Activated CD8-positive, alpha-beta memory T cell treated with anti-CD3 and anti-CD28 coated beads, Interleukin-2, amount 50 U/mL, for 1 hour (primary cell): ENCODE data around the gene IL20RB.

Source experiments
- DNase-seq: peaks from one replicate; pipeline ENCODE4 v3.0.0-alpha.2; 2020; ENCODE audit errors: extremely low read depth

Gene IL20RB, protein sequence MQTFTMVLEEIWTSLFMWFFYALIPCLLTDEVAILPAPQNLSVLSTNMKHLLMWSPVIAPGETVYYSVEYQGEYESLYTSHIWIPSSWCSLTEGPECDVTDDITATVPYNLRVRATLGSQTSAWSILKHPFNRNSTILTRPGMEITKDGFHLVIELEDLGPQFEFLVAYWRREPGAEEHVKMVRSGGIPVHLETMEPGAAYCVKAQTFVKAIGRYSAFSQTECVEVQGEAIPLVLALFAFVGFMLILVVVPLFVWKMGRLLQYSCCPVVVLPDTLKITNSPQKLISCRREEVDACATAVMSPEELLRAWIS

DNA sequence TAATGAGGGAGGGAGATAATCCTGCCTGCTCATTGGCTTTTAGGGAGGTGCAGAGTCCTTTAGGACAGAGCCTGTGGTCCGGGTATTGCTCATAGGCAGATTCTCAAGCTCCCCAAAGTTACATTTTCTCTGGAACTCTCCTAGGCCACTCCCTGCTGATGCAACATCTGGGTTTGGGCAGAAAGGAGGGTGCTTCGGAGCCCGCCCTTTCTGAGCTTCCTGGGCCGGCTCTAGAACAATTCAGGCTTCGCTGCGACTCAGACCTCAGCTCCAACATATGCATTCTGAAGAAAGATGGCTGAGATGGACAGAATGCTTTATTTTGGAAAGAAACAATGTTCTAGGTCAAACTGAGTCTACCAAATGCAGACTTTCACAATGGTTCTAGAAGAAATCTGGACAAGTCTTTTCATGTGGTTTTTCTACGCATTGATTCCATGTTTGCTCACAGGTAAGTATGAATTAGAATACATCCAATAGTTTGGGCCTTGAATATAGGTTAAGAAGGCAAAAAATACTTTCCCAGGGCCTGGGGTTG is at the start of gene IL20RB:
Gene IL20RB (plus strand): TSS at position 233 of the 538 bp plus-strand sequence. CDS start 131 bp downstream, at position 364.
- DNase-seq: no peak

DNA sequence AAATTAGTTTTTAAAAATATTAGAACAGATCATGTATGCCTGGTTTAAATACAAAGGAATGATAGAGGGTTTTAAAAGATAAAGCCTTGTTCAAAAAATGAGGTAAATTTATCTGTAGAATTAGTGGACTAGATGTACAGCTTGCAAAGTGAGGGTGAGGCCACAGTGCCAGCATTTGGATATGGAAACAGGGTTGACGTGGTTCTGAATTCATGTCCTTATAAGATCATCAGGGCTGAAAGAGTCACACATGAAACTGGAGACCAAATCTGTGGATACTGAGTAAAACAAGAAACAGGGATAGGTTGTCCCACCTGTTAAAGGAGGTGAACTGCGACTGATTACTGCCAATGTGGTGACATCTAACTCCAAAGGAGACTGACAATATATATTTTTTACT is 49.5 kb upstream of the IL20RB start:
- DNase-seq: no peak

DNA sequence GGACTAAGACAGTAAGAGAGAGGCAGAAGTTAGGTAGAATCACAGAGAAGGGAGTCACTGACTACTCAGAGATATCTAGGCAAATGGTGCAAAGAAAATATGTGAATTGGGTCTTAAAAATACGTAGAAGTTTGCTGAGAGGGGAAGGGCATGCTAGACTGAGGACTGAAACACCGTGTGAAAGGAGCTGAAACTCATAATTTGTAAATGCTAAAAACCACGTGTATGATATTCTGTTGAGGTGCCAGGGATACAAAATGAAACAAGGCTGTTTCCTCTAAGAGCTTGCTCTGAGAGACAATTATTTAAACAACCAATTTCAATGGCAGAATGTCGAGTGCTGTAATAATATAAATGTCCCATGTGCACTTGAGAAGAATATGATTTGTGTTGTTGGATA is 48.6 kb upstream of the IL20RB start:
- no peak for DNase-seq

DNA sequence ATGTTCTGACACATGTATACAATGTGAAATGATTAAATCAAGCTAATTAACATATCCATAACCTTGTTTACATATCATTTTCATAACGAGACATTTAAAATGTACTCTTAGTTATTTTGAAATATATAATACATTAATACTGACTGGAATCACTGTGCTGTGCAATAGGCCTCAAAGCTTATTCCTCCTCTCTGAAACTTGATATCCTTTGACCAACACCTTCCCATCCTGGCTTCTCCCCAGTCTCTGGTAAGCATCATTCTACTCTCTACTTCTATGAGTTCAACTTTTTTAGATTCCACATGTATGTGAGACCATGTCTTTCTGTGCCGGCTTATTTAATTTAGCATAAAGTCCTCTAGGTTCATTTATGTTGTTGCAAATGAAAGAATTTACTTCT is 47.1 kb upstream of the IL20RB start:
- no peak for DNase-seq

DNA sequence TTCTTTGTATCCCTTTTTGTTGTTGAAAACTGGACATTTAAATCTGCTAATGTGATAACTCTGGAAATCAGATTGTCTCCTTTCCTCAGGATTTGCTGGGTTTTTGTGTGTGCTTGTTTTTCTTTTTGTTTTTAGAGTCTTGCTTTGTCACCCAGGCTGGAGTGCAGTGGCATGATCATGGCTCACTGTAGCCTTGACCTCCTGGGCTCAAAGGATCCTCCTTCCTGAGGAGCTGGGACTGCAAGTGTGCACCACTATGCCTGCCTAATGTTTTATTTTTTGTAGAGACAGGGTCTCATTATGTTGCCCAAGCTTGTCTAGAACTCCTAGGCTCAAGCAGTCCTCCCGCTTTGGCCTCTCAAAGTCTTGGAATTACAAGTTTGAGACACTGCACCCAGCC is 44.6 kb upstream of the IL20RB start:
- no peak for DNase-seq

DNA sequence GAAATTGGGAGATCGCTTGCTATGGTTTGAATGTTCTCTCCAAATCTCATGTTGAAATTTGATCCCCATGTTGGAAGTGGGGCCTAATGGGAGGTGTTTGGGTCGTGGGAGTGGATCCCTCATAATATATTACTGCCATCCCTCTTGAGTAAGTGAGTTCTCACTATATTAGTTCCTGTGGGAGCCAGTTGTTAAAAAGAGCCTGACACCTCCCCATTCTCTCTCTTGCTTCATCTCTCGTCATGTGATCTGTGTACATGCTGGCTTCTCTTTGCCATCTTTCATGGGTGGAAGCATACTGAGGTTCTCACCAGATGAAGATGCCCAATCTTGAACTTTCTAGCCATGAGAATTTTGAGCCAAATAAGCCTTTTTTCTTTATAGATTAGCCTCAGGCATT is 43.0 kb upstream of the IL20RB start:
- DNase-seq: no peak

DNA sequence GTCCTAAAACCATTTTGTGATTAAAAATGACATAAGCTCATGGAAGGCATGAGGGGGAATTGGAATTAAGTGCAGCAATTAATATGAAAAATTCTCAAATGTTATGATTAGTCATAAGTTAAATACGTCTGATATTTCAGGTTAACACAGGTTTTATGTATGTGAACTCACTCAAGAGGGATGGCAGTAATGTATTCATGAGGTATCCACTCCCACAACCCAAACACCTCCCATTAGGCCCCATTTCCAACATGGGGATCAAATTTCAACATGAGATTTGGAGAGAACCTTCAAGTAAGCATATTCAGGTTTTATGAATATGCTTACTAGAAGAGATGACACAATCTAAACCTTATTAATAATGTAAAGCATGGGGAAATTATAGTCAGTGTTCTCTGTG is 41.6 kb upstream of the IL20RB start:
- DNase-seq: no peak

DNA sequence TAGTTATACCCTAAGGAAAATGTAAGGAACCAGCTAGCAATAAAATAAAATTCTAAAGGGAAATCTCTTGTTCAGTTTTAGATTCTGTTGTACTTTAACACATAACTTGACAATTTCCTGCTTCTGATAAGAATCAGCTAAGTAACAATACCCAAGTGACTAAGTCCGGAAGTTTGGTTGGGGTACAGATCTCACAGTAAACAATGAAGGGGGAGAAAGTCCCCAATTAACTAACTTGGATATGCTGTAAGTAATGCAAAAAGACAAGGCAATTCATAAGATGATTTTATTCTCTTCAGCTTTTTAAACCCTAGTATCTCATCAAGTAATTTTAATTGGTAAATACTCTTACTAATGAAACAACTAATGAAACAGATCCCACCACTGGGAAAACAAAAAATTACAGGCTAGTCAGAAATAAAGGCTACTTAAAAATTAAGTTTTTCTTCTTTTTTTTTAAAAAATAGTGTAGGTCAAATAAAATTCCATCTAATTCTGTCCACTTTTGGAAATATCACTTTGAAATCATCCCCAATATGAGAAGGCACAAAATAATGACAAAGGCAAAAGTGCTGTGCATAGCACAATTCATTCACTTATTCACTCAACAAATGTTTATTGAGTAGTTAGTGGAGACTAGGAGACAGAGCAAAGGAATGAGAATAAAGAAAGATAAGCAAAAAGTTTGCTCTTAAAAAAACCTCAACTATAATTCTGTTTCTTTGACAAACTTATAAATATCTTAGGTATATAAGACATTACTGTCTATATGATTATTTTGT is 37.8 kb upstream of the IL20RB start:
- DNase-seq: no peak

DNA sequence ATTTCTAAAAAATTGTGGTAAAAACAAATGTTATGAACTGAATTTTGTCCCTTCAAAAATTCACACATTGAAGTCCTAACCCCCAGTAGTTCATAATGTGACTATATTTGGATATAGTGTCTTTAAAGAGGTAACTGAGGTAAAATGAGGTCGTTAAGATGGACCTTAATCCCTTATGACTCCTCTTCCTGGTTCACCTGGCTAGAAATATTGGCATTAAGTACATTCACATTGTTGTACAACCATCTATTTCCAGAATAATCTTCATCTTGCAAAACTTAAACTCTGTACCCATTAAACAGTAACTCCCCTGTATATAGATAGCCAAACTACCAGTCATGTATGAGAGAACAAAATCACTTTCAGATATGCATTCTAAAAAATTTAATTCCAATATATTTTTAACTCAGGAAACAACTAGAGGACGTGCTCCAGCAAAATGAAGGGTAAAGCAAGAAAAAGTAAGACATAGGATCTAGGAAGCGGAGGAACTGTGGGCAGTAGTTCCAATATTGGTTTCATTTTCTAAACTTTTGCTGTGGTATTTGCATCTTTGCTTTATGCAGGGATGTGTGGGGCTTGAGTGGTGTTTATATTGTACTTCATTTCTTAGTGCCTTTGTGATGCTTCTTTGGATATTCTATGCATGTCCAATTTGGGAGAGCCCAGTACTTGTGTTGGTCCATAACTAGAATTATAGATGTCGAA is 36.7 kb upstream of the IL20RB start:
- DNase-seq: no peak

DNA sequence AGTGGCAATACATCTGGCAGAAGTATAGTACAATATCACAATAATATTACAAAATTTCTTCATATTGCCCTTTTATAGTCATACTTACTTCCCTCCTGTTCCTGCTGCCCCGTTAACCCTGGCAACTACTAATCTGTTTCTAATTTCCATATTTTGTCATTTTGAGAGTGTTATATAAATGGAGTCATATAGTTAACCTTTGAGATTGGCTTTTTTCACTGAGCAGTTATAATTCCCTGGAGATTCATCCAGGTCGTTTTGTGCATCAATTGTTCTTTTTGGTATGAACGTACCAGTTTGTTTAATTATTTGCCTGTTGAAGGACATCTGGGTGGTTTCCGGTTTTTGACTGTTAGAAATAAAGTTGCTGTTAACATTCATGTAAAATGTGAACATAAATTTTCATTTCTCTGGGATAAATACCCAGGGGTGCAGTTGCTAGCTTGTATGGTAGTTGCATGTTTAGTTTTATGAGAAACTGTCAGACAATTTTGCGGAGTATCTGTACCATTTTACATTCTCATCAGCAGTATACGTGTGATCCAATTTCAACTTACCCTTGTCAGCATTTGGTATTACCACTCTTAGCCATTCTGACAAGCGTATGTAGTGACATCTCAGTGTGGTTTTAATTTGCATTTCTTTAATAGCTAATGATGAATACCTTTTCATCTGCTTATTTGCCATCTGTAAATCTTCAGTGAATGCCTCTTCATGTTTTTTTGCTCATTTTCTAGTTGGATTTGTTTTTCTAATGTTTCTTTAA is 32.2 kb upstream of the IL20RB start:
- DNase-seq: no peak

DNA sequence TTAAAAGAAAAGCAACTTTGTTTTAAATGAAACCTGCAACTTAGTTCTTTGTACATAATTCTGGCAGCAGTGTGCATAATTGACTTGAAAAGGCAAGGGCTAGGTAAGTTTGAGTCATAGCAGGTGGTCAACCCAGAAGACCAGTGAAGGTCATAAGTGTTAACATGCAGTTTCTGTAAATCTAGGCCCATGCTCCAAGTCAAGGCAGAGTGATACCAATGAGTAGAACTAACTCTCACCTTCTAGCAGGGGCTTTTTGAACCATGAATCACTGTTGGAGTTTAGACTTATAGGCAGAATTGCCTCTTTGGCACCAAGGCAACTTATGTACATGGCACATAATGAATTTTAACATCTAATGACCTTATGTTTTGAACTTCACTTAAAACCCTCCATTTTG is 29.5 kb upstream of the IL20RB start:
- DNase-seq: no peak

DNA sequence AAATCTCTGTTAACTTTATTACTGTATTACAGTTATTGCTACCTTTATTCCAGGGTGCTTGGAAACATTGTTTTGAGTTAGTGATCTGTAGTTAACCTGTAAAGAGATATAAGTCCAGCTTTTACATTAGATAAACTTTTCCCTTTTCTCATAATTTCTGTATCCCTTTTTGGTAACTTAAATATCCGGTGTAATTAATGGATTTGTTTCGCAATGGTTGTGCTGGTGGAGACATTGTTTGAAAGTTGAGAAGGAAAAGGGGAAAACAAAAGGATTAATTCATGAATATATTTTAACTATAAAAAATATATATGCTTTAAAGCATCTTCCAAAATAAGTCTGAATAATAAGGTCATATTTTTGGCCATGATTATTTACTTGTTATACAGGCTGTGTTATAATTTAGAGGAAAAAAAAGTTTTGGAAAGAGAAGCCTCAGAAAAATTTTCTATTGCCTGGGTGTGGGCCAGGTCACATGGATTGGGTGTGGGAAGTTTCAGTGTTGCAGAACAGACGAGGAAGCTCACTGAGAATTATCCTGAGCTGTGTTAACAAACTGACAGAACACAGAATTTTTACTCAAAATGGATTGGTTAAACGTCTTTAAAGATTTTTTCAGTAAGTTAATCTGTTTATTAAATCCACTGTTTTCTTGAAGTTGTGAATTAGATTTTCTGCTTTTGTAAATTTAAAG is 27.7 kb upstream of the IL20RB start:
- no peak for DNase-seq

DNA sequence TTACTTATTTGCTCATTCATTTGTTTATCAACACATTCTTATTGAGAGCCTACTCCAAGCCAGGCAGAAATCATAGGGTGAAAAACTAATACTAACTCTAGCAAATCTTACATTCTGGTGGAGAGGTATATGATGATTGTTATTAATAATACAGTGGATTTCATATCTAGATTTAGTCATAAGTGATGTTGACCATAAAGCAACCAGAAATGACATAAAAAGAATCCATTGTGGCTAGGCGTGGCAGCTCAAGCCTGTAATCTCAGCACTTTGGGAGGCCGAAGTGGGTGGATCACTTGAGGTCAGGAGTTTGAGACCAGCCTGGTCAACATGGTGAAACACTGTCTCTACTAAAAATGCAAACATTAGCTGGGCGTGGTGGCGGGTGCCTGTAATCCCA is 26.2 kb upstream of the IL20RB start:
- no peak for DNase-seq

DNA sequence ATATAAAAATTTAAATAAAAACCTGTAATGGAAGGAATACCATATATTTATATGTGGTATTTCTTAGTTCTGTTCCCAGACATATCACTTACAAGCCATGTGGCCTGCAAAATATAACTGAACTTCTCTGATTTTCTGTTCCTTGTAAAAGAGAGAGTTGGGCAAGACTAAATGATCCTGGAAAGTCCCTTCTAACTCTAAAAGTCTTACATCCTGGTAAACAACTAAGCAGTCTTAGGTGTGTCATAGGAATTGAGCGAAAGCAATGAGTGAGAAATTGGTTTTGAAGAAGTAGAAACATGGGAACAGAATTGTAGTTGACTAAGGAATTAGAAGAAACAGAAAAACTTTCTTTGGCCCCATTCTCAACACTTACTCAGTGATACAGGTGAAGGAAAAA is 25.3 kb upstream of the IL20RB start:
- no peak for DNase-seq

DNA sequence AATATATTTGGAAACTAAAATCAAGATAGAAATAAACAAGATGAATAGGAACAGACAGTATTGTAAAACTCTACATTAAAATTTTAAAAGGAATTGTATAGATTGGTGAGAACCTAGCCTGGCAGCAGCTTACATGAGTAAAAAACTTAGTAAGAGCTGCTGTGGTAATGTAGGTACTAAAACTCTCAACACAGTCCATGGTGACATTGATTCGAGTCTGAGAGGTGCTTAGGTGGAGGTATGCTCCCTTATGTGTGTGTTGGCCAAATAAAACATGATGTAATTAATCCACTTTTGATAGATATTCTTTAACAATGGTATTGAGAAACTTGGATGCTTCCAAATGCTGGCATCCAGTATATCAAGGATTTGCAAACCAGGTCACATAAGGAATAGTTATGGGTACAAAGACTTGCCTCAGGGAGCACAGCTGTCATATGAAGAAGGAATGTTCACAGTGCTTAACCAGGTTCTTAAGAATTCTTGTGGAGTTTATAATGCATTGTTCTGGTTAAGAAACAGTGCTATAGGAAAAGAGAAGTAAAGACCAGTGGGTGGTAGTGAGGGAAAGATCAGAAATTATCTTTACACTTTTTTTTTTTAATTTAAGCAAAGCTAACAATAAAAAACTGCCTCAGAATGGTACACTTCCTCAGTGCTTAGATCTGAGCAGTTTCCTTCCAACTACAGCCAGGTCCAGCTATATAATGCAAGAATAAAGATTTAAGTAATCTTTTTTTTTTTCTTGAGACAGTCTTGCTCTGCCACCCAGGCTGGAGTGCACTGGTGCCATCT is 24.6 kb upstream of the IL20RB start:
- no peak for DNase-seq

DNA sequence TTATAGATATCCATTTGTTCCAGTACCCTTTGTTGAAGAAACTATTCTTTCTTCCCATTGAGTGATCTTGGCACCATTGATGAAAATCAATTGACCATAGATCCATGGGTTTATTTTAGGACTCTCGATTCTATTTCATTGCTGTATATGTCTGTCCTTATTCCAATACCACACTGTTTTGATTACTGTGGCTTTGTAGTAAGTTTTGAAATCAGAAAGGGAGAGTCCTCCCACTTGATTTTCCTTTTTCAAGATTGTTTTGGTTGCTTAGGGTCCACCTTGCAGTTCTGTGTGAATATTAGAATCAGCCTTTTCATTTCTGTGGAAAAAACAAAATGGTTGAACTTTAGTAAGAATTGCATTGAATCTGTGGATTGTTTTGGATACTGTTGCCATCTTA is 20.6 kb upstream of the IL20RB start:
- no peak for DNase-seq

DNA sequence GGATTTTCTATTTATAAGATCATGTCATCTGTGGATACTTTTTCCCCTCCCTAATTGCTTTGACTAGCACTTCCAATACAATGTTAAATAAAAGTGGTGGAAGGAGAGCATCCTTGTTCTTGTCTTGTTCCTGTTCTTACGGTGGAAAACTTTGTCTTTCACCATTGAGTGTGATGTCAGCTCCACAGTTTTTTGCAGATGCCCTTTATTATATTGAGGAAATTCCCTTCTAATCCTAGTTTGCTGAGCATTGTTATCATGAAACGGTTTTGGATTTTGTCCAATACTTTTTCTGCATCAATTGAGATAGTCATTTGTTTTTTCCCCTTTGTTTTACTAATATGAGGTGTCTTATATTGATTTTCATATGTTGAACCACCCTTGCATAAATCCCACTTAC is 19.9 kb upstream of the IL20RB start:
- DNase-seq: no peak

DNA sequence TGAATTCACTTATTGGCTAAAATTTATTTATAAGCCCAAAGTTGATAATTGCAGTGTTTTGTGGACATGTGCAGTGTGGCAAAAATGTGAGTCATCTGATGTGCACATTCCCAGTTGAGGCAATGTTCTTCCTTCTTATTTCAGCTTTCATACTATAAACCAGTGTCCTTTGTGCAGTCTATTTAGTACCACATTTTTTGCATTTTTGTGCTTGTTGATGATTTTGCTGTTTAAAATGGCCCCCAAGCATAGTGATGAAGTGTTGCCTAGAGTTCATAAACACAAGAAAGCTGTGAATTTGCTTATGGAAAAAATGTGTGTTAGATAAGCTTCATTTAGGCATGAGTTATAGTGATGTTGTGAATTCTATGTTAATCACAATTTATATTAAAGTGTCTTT is 19.4 kb upstream of the IL20RB start:
- no peak for DNase-seq

DNA sequence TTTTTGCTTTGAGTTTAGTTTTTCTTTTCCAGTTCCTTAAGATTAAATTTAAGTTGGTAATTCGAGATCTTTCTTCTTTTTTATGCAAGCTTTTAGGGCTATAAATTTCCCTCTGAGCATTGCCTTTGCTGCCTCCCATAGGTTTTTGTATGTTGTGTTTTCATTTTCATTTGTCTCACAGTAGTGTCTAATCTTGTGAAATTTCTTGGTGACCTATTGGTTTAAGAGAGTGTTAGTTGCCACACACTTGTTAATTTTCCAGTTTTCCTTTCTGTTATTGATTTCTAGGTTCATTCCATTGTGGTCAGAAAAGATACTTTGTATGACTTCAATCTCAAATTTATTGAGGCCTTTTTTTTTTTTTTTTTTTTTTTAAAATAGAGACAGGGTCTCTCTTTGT is 18.3 kb upstream of the IL20RB start:
- DNase-seq: no peak

DNA sequence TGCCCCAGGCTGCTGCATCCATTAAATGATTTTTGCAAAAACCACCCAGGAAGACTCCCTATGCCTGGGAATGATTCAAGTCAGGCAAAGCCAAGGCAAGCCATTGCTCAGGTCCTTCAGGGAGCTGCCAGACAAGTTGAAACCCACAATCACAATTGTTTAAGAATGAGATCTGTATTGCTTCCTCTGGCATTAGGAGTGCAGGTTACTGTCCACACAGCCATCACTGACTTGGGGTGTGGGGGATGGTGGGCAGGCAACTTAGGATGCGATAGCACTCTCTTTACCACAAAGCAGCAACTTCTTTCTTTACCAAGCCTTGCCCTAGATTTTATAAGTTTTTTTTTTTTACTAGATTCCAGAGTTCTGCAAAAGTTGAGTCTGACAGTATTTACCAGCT is 15.0 kb upstream of the IL20RB start:
- DNase-seq: no peak
